Fibroblast of lung (primary cell): ENCODE results near the gene PLK3. TPM values are rescaled to one million over a fixed set of nuclear protein-coding genes. Genes with fewer than 3 reads are reported as not detected.

Experiments
- DNase-seq, 2 donors: peaks; one replicate each; pipeline versions ENCODE4 v3.0.0 to v3.0.0-alpha.2; 2010; ENCODE audit warnings: low read depth in 2 of 2
- H2AFZ ChIP-seq: 2 replicates; pipeline ENCODE4 v1.5.1; 2012; ENCODE audit warnings: low read length, control low read depth, inconsistent platforms
- H3K27ac ChIP-seq: 2 replicates; pipeline ENCODE4 v1.5.1; 2011; ENCODE audit warnings: low read length, control low read depth; ENCODE audit not compliant: insufficient read depth
- H3K27me3 ChIP-seq: 2 replicates; pipeline ENCODE4 v1.5.1; 2011; ENCODE audit warnings: mild to moderate bottlenecking, low read length; ENCODE audit not compliant: control insufficient read depth, insufficient read depth
- H3K36me3 ChIP-seq: 2 replicates; pipeline ENCODE4 v1.5.1; 2011; ENCODE audit warnings: low read length; ENCODE audit not compliant: control insufficient read depth, insufficient read depth
- H3K4me1 ChIP-seq: 2 replicates; pipeline ENCODE4 v1.5.1; 2011; ENCODE audit warnings: low read length; ENCODE audit not compliant: control insufficient read depth, insufficient read depth; ENCODE audit errors: extremely low read depth
- H3K4me2 ChIP-seq: 2 replicates; pipeline ENCODE4 v1.5.1; 2011; ENCODE audit warnings: low read length, control low read depth; ENCODE audit not compliant: insufficient read depth; ENCODE audit errors: extremely low read depth
- H3K4me3 ChIP-seq, 4 experiments: fragments of 200-600 bp in 1 of 4; sonication (generic) in 1 of 4; replicated peaks in 1 of 4; 2 replicates each; pipeline ENCODE4 v1.5.1; 2011 to 2016; ENCODE audit warnings: low read length in 4 of 4, low read depth in 3 of 4, mild to moderate bottlenecking in 3 of 4, control low read depth in 2 of 4, inconsistent platforms in 1 of 4, mixed read lengths in 1 of 4; ENCODE audit not compliant: insufficient read depth in 1 of 4; ENCODE audit errors: control extremely low read depth in 1 of 4
- H3K79me2 ChIP-seq: 2 replicates; pipeline ENCODE4 v1.5.1; 2012; ENCODE audit warnings: mild to moderate bottlenecking, low read length, inconsistent platforms; ENCODE audit not compliant: control insufficient read depth, insufficient read depth
- H3K9ac ChIP-seq: 2 replicates; pipeline ENCODE4 v1.5.1; 2011; ENCODE audit warnings: mild to moderate bottlenecking, low read length, control low read depth; ENCODE audit not compliant: insufficient read depth
- H3K9me3 ChIP-seq: 2 replicates; pipeline ENCODE4 v1.5.1; 2012; ENCODE audit warnings: low read depth, low read length; ENCODE audit not compliant: control insufficient read depth, insufficient read depth
- H4K20me1 ChIP-seq: 2 replicates; pipeline ENCODE4 v1.5.1; 2011; ENCODE audit warnings: low read length; ENCODE audit not compliant: control insufficient read depth, insufficient read depth; ENCODE audit errors: extremely low read depth
- EZH2 ChIP-seq: IDR thresholded peaks from 2 replicates; pipeline ENCODE4 v1.5.1; 2012; ENCODE audit warnings: low read length, control low read depth, mild to moderate bottlenecking; ENCODE audit errors: missing control alignments
- polyA plus RNA-seq, 2 donors: library from polyadenylated mRNA; depleted of rRNA in 1 of 2; stranded (reverse) in 1 of 2; unstranded in 1 of 2; fragments of >200 nt; gene quantifications; 2 replicates each; pipeline ENCODE4 v1.2.1, GENCODE V29; 2011 to 2012; ENCODE audit warnings: missing spikeins in 1 of 2
- total RNA-seq: library from RNA; depleted of rRNA; stranded (reverse); fragments of >200 nt; gene quantifications from 2 replicates; pipeline ENCODE4 v1.2.1, GENCODE V29; 2014
- TF ChIP-seq, protein P1 (sequence below), 2 donors: IDR thresholded peaks in 1 of 2; conservative IDR thresholded peaks in 1 of 2; 1 replicate in 1 of 2; 2 replicates in 1 of 2; pipeline ENCODE4 v1.5.1; 2011 to 2012; ENCODE audit warnings: low read length in 2 of 2, control low read depth in 1 of 2, inconsistent platforms in 1 of 2, low read depth in 1 of 2, mild to moderate bottlenecking in 1 of 2

The PLK3 gene
- total and polyA plus RNA-seq, 2 donors (not counting 1 experiment from before 2014, with no cell fraction given), result 12.2 to 30.6 TPM

- Histone ChIP-seq H3K79me2 (peaks cover 1% of the 10 kb centered on the region), H3K27me3 (no peaks in the 10 kb centered on the region), H3K9me3 (no peaks in the 10 kb centered on the region), H4K20me1 (no peaks in the 10 kb centered on the region), H3K4me2 (peak overlapping the region; percentile 37), H2AFZ (peak overlapping the region; percentile 3), H3K4me1 (peaks cover 8% of the 10 kb centered on the region), H3K36me3 (peaks cover 11% of the 10 kb centered on the region), H3K4me3 (peak overlapping the region in 2 of 4 experiments; percentile 24 to 40), H3K27ac (no peak overlapping the region), H3K9ac (peak overlapping the region; percentile 32)
- DNase-seq, result no peak
- no peak for TF ChIP-seq EZH2
- TF ChIP-seq, protein P1, sequence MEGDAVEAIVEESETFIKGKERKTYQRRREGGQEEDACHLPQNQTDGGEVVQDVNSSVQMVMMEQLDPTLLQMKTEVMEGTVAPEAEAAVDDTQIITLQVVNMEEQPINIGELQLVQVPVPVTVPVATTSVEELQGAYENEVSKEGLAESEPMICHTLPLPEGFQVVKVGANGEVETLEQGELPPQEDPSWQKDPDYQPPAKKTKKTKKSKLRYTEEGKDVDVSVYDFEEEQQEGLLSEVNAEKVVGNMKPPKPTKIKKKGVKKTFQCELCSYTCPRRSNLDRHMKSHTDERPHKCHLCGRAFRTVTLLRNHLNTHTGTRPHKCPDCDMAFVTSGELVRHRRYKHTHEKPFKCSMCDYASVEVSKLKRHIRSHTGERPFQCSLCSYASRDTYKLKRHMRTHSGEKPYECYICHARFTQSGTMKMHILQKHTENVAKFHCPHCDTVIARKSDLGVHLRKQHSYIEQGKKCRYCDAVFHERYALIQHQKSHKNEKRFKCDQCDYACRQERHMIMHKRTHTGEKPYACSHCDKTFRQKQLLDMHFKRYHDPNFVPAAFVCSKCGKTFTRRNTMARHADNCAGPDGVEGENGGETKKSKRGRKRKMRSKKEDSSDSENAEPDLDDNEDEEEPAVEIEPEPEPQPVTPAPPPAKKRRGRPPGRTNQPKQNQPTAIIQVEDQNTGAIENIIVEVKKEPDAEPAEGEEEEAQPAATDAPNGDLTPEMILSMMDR (conservative IDR thresholded peaks at IDR 0.05 in 1 of 2, IDR thresholded peaks at IDR 0.05 in 1 of 2; ENCODE audit: low read depth in 1 of 2, low read length in 2 of 2), result no peak
These were observed 16.5 kb upstream of the PLK3 start for GRCh38 chr1:44783697-44784093.

DNA sequence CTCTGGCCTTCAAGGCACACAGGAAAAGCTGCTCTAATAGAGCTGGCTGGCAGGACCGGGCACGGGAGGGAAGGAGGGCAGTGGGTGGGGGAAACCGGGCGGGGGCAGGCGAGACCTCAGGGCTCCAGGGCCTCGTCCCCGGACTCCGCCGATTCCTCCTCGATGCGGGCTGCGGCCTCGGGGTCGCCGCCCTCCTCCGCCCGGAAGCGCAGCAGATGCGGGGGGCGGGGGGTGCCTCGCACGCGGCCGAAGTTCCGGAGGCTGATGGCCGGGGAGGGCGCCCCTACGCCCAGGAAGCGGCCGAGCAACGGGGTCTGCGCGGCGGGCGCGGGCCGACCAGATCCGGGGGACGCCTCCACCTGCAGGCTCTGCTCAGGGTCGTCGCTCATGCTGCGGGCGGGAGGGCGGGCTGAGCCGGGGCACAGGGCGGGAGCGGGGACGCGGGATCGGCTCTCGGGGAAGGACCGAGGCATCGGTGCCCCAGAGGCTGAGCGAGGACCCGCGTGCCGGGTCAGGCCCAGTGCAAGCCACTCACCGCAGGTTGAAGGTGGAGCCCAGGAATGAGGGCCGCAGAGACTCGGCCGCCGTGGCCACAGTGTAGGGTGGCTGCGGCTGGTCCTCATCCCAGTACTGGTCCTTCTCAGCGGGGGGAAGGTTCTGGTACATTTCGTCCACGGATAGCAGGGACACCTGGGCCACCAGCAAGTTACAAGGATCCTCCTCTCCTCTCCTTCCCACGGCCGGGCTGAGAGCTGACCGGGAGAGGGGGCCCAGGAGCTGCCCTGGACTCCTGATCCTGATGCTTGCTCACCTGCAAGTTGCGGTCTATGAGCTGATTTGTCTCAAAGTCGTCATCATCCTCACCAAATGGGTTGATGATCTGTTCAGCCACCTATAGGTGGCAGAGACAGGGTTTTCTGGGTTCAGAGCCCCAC is 15.8 kb upstream of the PLK3 start:
- H3K79me2 ChIP-seq, result no peaks in the 10 kb centered on the region
- H4K20me1 ChIP-seq, result no peaks in the 10 kb centered on the region
- H3K27ac ChIP-seq, result no peak overlapping the region
- peaks cover 8% of the 10 kb centered on the region for H3K4me1 ChIP-seq
- H3K9me3 ChIP-seq, result no peaks in the 10 kb centered on the region
- DNase-seq, result no peak
- H3K4me3 ChIP-seq, result peak overlapping the region in 2 of 4 experiments; percentile 24 to 40
- H3K36me3 ChIP-seq, result peaks cover 10% of the 10 kb centered on the region
- H3K4me2 ChIP-seq, result peak overlapping the region; percentile 37
- H3K9ac ChIP-seq, result peak overlapping the region; percentile 32
- TF ChIP-seq, protein P1 (conservative IDR thresholded peaks at IDR 0.05 in 1 of 2, IDR thresholded peaks at IDR 0.05 in 1 of 2; ENCODE audit: low read depth in 1 of 2, low read length in 2 of 2), result peak in 1 of 2 donors; percentile 14
- no peak for TF ChIP-seq EZH2
- peak overlapping the region; percentile 43 for H2AFZ ChIP-seq
- H3K27me3 ChIP-seq, result no peaks in the 10 kb centered on the region

DNA sequence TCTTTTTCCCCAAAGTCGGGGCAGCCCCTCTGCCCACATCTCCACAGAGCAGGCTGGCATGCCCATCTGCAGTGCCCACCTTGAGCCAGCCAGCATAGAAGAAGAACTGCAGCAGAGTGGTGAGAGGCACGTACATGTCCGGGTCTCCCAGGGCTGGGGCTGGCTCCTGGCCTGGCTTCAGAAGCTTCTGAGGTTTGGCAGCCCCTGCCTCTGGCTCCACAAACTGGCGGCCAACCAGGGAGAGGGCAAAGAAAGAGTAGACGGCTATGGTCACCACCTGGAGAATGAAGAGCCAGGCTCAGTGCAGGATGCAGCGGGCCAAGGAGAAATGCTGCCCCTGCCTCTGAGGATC is 15.2 kb upstream of the PLK3 start:
- no peak overlapping the region for H2AFZ ChIP-seq
- H3K27me3 ChIP-seq, result no peaks in the 10 kb centered on the region
- H3K9ac ChIP-seq, result no peak overlapping the region
- no peaks in the 10 kb centered on the region for H3K9me3 ChIP-seq
- H3K4me1 ChIP-seq, result peaks cover 8% of the 10 kb centered on the region
- H3K4me2 ChIP-seq, result no peak overlapping the region
- H3K27ac ChIP-seq, result no peak overlapping the region
- peaks cover 6% of the 10 kb centered on the region for H3K36me3 ChIP-seq
- H3K79me2 ChIP-seq, result no peaks in the 10 kb centered on the region
- no peaks in the 10 kb centered on the region for H4K20me1 ChIP-seq
- no peak for DNase-seq
- TF ChIP-seq, protein P1 (conservative IDR thresholded peaks at IDR 0.05 in 1 of 2, IDR thresholded peaks at IDR 0.05 in 1 of 2; ENCODE audit: low read depth in 1 of 2, low read length in 2 of 2), result no peak
- TF ChIP-seq EZH2, result no peak
- H3K4me3 ChIP-seq, result no peak overlapping the region
